IMR-90 (cell line): ENCODE results near the gene PKD1. TPM values are rescaled to one million over a fixed set of nuclear protein-coding genes. Genes with fewer than 3 reads are reported as not detected.
A peak's percentile ranks its signal among the peaks of the same experiment; 100 is the strongest.

Source experiments
- ATAC-seq: fragments of 200-7000 bp; cut with Tn5 transposase; 2 replicates; pipeline ENCODE4 v1.9.1; 2020; ENCODE audit warnings: low read depth, mild to moderate bottlenecking, moderate library complexity
- BruUV-seq: library from RNA; stranded (reverse); fragments of 400-500 nt; replicated peaks from 2 replicates; lab custom pipeline; 2021; lab: Mats Ljungman, UMichigan
- CTCF ChIA-PET: fragments of 300-600 bp; formaldehyde crosslinking; extraction: SDS; loops from one replicate; lab custom pipeline; 2021; ENCODE audit warnings: antibody characterized with exemption; lab: Yijun Ruan, JAX
- POLR2A ChIA-PET: fragments of 300-600 bp; sonication (Branson Sonifier 250); formaldehyde crosslinking; loops from one replicate; lab custom pipeline; 2022; ENCODE audit warnings: antibody characterized with exemption; ENCODE audit not compliant: unreplicated experiment; lab: Charles Lee
- DNase-seq: peaks from one replicate; pipeline ENCODE4 v3.0.0; 2013
- H2AFZ ChIP-seq: replicated peaks from 2 replicates; pipeline ENCODE3; 2013; ENCODE audit warnings: low read length, mild to moderate bottlenecking; ENCODE audit not compliant: poor library complexity
- H2AK5ac ChIP-seq: 2 replicates; pipeline ENCODE4 v1.6.1; 2013; ENCODE audit warnings: low read depth, low read length, inconsistent platforms
- H2AK9ac ChIP-seq: replicated peaks from 2 replicates; pipeline ENCODE3; 2013; ENCODE audit warnings: mild to moderate bottlenecking, low read depth, low read length, moderate library complexity; ENCODE audit not compliant: poor library complexity
- H2BK120ac ChIP-seq: 2 replicates; pipeline ENCODE4 v1.6.1; 2013; ENCODE audit warnings: low read depth, low read length, inconsistent platforms
- H2BK15ac ChIP-seq: 3 replicates; pipeline ENCODE4 v1.6.1; 2013; ENCODE audit warnings: low read depth, low read length, inconsistent platforms
- H2BK20ac ChIP-seq: 2 replicates; pipeline ENCODE4 v1.6.1; 2013; ENCODE audit warnings: low read depth, mild to moderate bottlenecking, inconsistent platforms, low read length, moderate library complexity
- H2BK5ac ChIP-seq: 2 replicates; pipeline ENCODE4 v1.6.1; 2013; ENCODE audit warnings: mild to moderate bottlenecking, low read depth, low read length, inconsistent platforms; ENCODE audit not compliant: poor library complexity, severe bottlenecking
- H3K14ac ChIP-seq: replicated peaks from 2 replicates; pipeline ENCODE4 v1.6.1; 2013; ENCODE audit warnings: low read depth, low read length, inconsistent platforms
- H3K18ac ChIP-seq: 2 replicates; pipeline ENCODE4 v1.6.1; 2013; ENCODE audit warnings: low read depth, low read length, control low read depth
- H3K23ac ChIP-seq: 2 replicates; pipeline ENCODE4 v1.6.1; 2013; ENCODE audit warnings: low read depth, low read length, inconsistent platforms
- H3K27ac ChIP-seq: 2 replicates; pipeline ENCODE4 v1.5.1; 2013; ENCODE audit warnings: mild to moderate bottlenecking, control low read depth, low read length; ENCODE audit not compliant: insufficient read depth
- H3K27me3 ChIP-seq: 2 replicates; pipeline ENCODE4 v1.6.1; 2013; ENCODE audit warnings: low read length; ENCODE audit not compliant: control insufficient read depth, insufficient read depth
- H3K36me3 ChIP-seq: 2 replicates; pipeline ENCODE4 v1.6.1; 2013; ENCODE audit warnings: low read length, mixed read lengths; ENCODE audit not compliant: control insufficient read depth, insufficient read depth
- H3K4ac ChIP-seq: 2 replicates; pipeline ENCODE4 v1.6.1; 2013; ENCODE audit warnings: low read depth, low read length, inconsistent platforms
- H3K4me1 ChIP-seq: 2 replicates; pipeline ENCODE4 v1.6.1; 2013; ENCODE audit warnings: low read length, mixed read lengths; ENCODE audit not compliant: control insufficient read depth, insufficient read depth
- H3K4me2 ChIP-seq: 2 replicates; pipeline ENCODE4 v1.6.1; 2013; ENCODE audit warnings: low read depth, mild to moderate bottlenecking, control low read depth, low read length, moderate library complexity
- H3K4me3 ChIP-seq: 2 replicates; pipeline ENCODE4 v1.5.1; 2013; ENCODE audit warnings: low read depth, mild to moderate bottlenecking, control low read depth, low read length, moderate library complexity; ENCODE audit not compliant: insufficient read depth
- H3K56ac ChIP-seq: 2 replicates; pipeline ENCODE4 v1.6.1; 2013; ENCODE audit warnings: low read length, inconsistent platforms; ENCODE audit not compliant: insufficient read depth; ENCODE audit errors: extremely low read depth
- H3K79me1 ChIP-seq, 2 experiments: 2 replicates each; pipeline ENCODE4 v1.6.1; 2013; ENCODE audit warnings: low read length in 2 of 2, inconsistent platforms in 1 of 2, low read depth in 1 of 2
- H3K9ac ChIP-seq: 2 replicates; pipeline ENCODE4 v1.6.1; 2013; ENCODE audit warnings: low read depth, low read length, control low read depth
- H3K9me1 ChIP-seq: 2 replicates; pipeline ENCODE4 v1.6.1; 2013; ENCODE audit warnings: low read length, inconsistent platforms; ENCODE audit not compliant: insufficient read depth
- H3K9me3 ChIP-seq: 2 replicates; pipeline ENCODE4 v1.6.1; 2013; ENCODE audit warnings: low read length; ENCODE audit not compliant: control insufficient read depth, insufficient read depth
- H4K20me1 ChIP-seq: 2 replicates; pipeline ENCODE4 v1.6.1; 2013; ENCODE audit warnings: low read length, inconsistent platforms; ENCODE audit not compliant: insufficient read depth
- H4K5ac ChIP-seq: 2 replicates; pipeline ENCODE4 v1.6.1; 2013; ENCODE audit warnings: mild to moderate bottlenecking, low read depth, low read length, control low read depth
- H4K8ac ChIP-seq, 2 experiments: 2 replicates each; pipeline ENCODE4 v1.6.1; 2013; ENCODE audit warnings: low read depth in 2 of 2, low read length in 2 of 2, control low read depth in 1 of 2, inconsistent platforms in 1 of 2
- H4K91ac ChIP-seq: 2 replicates; pipeline ENCODE4 v1.6.1; 2013; ENCODE audit warnings: low read depth, low read length, inconsistent platforms; ENCODE audit not compliant: insufficient read depth
- BHLHE40 ChIP-seq: fragments of 150-350 bp; IDR thresholded peaks from 2 replicates; pipeline ENCODE4 v1.6.1; 2016; ENCODE audit warnings: mild to moderate bottlenecking, low read depth, low read length
- CEBPB ChIP-seq: IDR thresholded peaks from 2 replicates; pipeline ENCODE4 v1.6.1; 2012; ENCODE audit warnings: low read depth, low read length, improper control_type of control experiment
- FOS ChIP-seq: fragments of 150-350 bp; IDR thresholded peaks from 2 replicates; pipeline ENCODE4 v1.6.1; 2016; ENCODE audit warnings: low read depth, low read length
- MAFK ChIP-seq: IDR thresholded peaks from 2 replicates; pipeline ENCODE4 v1.6.1; 2012; ENCODE audit warnings: low read depth, low read length, improper control_type of control experiment
- POLR2A ChIP-seq: IDR thresholded peaks from 2 replicates; pipeline ENCODE4 v1.6.1; 2012; ENCODE audit warnings: mild to moderate bottlenecking, low read depth, low read length
- RFX5 ChIP-seq: IDR thresholded peaks from 2 replicates; pipeline ENCODE4 v1.8.0; 2012; ENCODE audit warnings: low read depth, mild to moderate bottlenecking, low read length, moderate library complexity
- SMC3 ChIP-seq: fragments of 150-350 bp; IDR thresholded peaks from 2 replicates; pipeline ENCODE4 v1.6.1; 2016; ENCODE audit warnings: low read depth, mild to moderate bottlenecking, antibody characterized with exemption, low read length, moderate library complexity
- whole genome bisulfite sequencing, 2 experiments: methylation state at CpG; one replicate each; pipeline versions ENCODE4 v1.1.5 to v1.1.7; 2013; ENCODE audit warnings: missing lambda C conversion rate in 2 of 2; ENCODE audit not compliant: insufficient read length in 1 of 2; ENCODE audit errors: extremely low coverage in 2 of 2; 5-methylcytosine and 5-hydroxymethylcytosine counted together
- dilution Hi-C: fragments of 300-500 bp; cut with HindIII; formaldehyde crosslinking; loops from one replicate; pipeline ENCODE4 v1.14.3; 2018; ENCODE audit warnings: low sequenced_read_pairs; ENCODE audit not compliant: unreplicated experiment
- in situ Hi-C: fragments of 300-500 bp; cut with MboI; formaldehyde crosslinking; loops from 3 replicates; pipeline ENCODE4 v1.14.3; 2019; ENCODE audit warnings: low sequenced_read_pairs, inconsistent platforms, mixed read lengths
- intact Hi-C: fragments of 100-400 bp; cut with micrococcal nuclease; formaldehyde crosslinking; loops from 2 replicates; pipeline ENCODE4 v1.10.0; 2022
- polyA plus RNA-seq, 3 experiments: library from polyadenylated mRNA; depleted of rRNA; stranded (reverse); fragments of >200 nt; gene quantifications; 2 replicates each; pipeline ENCODE4 v1.2.3, GENCODE V29; 2012; ENCODE audit warnings: low replicate concordance in 1 of 3
- total RNA-seq: library from RNA; depleted of rRNA; stranded (reverse); fragments of >200 nt; gene quantifications from 2 replicates; pipeline ENCODE4 v1.2.3, GENCODE V29; 2012
- TF ChIP-seq, protein P1 (sequence below): fragments of 150-350 bp; IDR thresholded peaks from 2 replicates; pipeline ENCODE4 v1.6.1; 2017; ENCODE audit warnings: mild to moderate bottlenecking, antibody characterized with exemption, low read length, low read depth

PKD1 gene
- total and polyA plus RNA-seq, 2 of the 4 experiments (the other 2 are of a cell fraction), result 7.9 to 97.3 TPM

DNA sequence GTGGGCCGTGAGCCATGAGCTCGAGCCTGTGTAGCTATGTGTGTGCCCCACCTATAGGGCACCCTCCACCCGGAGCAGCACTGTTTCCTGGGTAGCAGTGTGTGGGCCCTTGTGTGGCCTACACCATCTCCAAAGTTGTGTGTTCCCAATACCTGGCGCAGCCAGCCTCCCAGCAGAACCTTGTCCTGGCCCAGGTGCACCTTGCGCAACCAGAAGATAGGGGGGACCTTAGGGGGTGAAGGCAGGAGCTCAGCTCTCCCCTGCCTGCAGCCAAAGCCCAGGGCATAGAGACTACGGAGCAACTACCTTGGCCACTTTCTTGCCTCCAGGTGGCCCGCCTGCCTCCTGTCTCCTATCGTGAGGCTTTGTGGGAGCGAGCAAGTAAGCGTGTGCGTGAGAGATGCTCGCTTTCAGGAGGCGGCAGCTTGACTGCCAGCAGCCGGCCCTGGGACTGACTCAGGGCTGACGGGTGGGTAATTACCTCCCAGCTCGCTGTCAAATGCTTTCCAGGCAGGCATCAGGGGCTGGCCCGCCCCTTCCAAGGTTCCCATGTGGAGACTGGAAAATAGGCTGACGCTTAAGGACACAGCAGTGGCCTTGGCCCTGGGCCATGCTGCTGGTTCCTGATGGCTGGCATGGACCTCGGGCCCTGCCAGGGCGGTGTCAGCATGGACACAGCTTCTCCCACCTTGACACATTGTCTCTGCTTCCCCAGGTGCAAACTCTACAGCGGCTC lies 38.9 kb upstream of the PKD1 start:
- Histone ChIP-seq H3K14ac (no peak overlapping the region), H2BK120ac (no peak overlapping the region), H2AK9ac (no peak overlapping the region), H3K79me1 (no peaks in the 10 kb centered on the region), H3K4me1 (no peaks in the 10 kb centered on the region), H3K36me3 (peaks cover 56% of the 10 kb centered on the region), H3K9ac (no peak overlapping the region), H3K27ac (no peak overlapping the region), H3K27me3 (no peaks in the 10 kb centered on the region), H4K5ac (no peak overlapping the region), H3K18ac (no peak overlapping the region), H3K9me1 (no peaks in the 10 kb centered on the region), H4K8ac (no peak overlapping the region), H4K91ac (no peak overlapping the region), H2BK5ac (no peak overlapping the region), H3K9me3 (no peaks in the 10 kb centered on the region), H2BK20ac (no peak overlapping the region), H4K20me1 (no peaks in the 10 kb centered on the region; the same call in 1 of the 2 replicates), H2AK5ac (no peak overlapping the region), H3K4me3 (no peak overlapping the region), H2BK15ac (no peak overlapping the region), H3K56ac (no peak overlapping the region), H3K4ac (no peak overlapping the region), H3K23ac (no peak overlapping the region), H2AFZ (no peak overlapping the region), H3K4me2 (no peak overlapping the region)
- intact Hi-C loops, result no loop called here
- POLR2A ChIA-PET, result no interaction called here
- in situ Hi-C loops, result no loop called here
- 92% methylated on average over 13 of the region's 21 CpGs; no CpG with 5 or more reads in 1 of the 2 experiments for WGBS, 2 experiments
- no peak for DNase-seq
- no peak for ATAC-seq
- CTCF ChIA-PET, result no interaction called here
- dilution Hi-C loops, result no loop called here
- TF ChIP-seq FOS (no peak), CEBPB (peak; percentile 35; the same call in 1 of the 2 replicates), MAFK (no peak), SMC3 (no peak), BHLHE40 (no peak), POLR2A (no peak), RFX5 (no peak)
- TF ChIP-seq, protein P1, sequence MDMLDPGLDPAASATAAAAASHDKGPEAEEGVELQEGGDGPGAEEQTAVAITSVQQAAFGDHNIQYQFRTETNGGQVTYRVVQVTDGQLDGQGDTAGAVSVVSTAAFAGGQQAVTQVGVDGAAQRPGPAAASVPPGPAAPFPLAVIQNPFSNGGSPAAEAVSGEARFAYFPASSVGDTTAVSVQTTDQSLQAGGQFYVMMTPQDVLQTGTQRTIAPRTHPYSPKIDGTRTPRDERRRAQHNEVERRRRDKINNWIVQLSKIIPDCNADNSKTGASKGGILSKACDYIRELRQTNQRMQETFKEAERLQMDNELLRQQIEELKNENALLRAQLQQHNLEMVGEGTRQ, result no peak
- no TSS peak for BruUV-seq
